GM06990 (cell line): Measurements from ENCODE around the gene PCLO.
"Not testable (repeated sequence)": the region's sequence is repeated elsewhere in the genome, so short reads cannot be mapped to it uniquely, and the experiment has no call there.

ENCODE experiments used
- DNase-seq: peaks from one replicate; pipeline ENCODE4 v3.0.0-alpha.2; 2011; ENCODE audit not compliant: insufficient read length; ENCODE audit errors: extremely low read depth
- H3K27me3 ChIP-seq: replicated peaks from 2 replicates; pipeline ENCODE4 v1.6.0; 2011; ENCODE audit warnings: low read length; ENCODE audit not compliant: control insufficient read depth, insufficient read depth
- H3K36me3 ChIP-seq: 2 replicates; pipeline ENCODE4 v1.5.1; 2011; ENCODE audit warnings: low read length; ENCODE audit not compliant: control insufficient read depth, insufficient read depth
- H3K4me3 ChIP-seq: replicated peaks from 2 replicates; pipeline ENCODE4 v1.5.1; 2011; ENCODE audit warnings: low read depth, mild to moderate bottlenecking, control low read depth, low read length
- TF ChIP-seq, protein P1 (sequence below): IDR thresholded peaks from 2 replicates; pipeline ENCODE4 v1.5.1; 2011; ENCODE audit warnings: low read length, control low read depth, mild to moderate bottlenecking, inconsistent platforms; ENCODE audit not compliant: insufficient read depth, poor library complexity, severe bottlenecking

Gene PCLO

DNA sequence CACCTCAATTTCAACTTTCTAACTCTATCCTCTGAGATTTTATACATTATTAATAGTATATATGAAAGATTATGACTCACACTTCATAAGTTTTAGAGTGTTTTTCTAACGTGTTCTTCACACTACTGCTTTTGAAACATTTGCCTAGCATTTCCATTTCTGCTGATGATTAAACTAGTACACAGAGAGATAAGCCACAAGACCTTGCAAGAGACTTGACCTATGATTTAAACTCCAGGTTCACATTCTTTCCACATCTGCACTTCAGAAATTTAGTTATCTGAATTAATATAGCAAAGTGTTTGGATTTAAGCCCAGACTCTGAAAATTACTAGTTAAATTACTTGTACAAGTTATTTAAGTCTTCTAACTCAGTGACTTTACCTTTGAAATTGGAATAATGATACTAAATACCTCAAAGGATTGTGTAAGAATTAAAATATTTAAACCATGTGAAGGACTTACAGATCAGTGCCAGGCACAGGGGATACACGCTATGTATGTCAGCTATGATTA is 66.6 kb downstream of the PCLO start:
- H3K27me3 ChIP-seq: no peaks in the 10 kb centered on the region
- DNase-seq: no peak
- no peak overlapping the region for H3K4me3 ChIP-seq
- no peaks in the 10 kb centered on the region for H3K36me3 ChIP-seq
- TF ChIP-seq, protein P1, sequence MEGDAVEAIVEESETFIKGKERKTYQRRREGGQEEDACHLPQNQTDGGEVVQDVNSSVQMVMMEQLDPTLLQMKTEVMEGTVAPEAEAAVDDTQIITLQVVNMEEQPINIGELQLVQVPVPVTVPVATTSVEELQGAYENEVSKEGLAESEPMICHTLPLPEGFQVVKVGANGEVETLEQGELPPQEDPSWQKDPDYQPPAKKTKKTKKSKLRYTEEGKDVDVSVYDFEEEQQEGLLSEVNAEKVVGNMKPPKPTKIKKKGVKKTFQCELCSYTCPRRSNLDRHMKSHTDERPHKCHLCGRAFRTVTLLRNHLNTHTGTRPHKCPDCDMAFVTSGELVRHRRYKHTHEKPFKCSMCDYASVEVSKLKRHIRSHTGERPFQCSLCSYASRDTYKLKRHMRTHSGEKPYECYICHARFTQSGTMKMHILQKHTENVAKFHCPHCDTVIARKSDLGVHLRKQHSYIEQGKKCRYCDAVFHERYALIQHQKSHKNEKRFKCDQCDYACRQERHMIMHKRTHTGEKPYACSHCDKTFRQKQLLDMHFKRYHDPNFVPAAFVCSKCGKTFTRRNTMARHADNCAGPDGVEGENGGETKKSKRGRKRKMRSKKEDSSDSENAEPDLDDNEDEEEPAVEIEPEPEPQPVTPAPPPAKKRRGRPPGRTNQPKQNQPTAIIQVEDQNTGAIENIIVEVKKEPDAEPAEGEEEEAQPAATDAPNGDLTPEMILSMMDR: no peak

DNA sequence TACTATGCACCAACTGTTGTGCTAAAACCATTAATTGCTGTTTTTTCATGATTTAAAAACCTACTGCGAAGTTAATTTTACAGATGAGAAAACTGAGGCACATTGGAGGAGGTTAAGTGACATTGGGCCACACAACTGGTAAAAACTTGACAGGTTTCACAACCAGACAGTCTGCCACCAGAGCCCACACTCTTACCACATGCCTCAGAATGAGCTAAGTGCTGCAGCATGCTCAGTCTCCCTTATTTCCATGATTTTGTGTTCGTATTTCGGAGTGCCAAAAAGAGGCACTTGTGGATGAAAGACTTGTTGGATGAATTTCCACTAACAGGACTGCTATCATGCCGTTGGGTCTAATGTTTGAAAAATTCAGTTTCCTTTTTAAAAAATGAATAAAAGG is 77.4 kb downstream of the PCLO start:
- TF ChIP-seq, protein P1: no peak
- no peak for DNase-seq

DNA sequence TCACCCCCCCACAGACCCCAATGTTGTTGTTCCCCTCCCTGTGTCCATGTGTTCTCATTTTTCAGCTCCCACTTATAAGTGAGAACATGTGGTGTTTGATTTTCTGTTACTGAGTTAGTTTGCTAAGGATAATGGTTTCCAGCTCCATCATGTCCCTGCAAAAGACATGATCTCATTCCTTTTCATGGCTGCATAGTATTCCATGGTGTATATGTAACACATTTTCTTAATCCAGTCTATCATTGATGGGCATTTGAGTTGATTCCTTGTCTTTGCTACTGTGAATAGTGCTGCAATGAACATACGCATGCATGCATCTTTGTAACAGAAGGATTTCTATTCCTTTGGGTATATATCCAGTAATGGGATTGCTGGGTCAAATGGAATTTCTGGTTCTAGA is 82.8 kb downstream of the PCLO start:
- H3K27me3 ChIP-seq, DNase-seq, H3K4me3 ChIP-seq, H3K36me3 ChIP-seq: not testable (repeated sequence)

More for the DNA sequence above, 77.4 kb downstream of the PCLO start:
- H3K36me3 ChIP-seq: no peaks in the 10 kb centered on the region
- no peaks in the 10 kb centered on the region for H3K27me3 ChIP-seq
- no peak overlapping the region for H3K4me3 ChIP-seq

DNA sequence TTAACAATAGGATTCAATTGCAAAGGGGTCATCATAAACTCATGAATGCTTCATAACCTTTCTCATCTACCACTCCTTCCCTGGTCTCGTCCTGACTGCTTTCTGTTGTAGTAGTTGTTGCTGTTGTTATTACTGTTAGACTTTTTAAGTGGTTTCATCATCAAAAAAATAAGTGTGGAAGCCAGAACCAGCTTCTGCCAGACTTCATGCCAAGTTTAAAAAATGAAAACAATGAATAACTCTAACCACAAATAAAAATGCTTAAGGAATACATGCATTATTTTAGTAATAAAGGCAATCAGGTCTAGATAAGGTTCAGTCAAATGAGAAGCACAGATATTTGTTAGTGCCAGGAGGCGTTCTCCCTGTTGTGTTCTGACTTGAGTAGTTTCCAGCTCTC is 85.4 kb downstream of the PCLO start:
- no peaks in the 10 kb centered on the region for H3K27me3 ChIP-seq
- DNase-seq: no peak
- H3K36me3 ChIP-seq: no peaks in the 10 kb centered on the region
- H3K4me3 ChIP-seq: no peak overlapping the region
- TF ChIP-seq, protein P1: no peak

DNA sequence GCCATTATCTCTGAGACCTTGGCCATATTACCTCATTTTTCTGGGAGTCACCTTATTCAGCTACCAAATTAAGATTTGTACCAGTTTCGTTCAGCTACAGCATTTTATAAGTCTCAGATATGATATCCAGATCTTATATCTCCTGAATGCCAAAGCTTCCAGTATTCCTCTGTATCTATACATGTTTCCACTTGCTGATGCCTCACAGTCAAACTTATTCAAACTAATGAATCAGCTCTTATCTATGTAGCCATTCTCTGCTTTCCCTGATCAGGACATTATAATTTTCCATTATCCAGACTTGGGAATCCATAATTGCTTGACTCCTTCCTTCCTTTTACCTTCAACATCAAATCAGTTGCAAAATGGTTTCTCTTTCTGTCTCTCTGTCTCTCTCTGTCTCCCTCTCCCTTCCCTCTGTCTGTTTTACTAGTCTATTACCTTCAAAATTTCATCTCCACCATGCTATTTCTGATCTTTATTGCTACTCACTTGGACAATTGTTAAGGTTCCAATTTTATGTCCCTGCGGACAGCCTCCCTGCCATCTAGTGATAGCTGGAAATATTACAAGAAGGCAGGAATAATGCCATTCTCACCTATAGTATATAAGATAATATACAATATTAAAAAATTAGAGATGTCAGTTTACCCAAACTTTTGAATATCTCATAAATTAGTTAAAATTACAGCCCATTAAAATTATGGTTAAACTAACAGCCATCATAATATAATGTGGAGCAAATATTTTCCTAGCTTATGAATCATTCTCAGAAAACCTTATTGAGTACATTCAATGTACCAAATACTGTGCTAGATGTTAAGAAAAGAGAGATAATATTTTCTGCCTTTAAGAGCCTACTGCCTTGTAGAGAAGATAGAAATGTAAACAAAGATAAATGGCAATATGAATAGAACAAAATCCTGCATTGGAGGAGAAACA is 89.8 kb downstream of the PCLO start:
- no peaks in the 10 kb centered on the region for H3K36me3 ChIP-seq
- no peak for DNase-seq
- H3K27me3 ChIP-seq: no peaks in the 10 kb centered on the region
- H3K4me3 ChIP-seq: no peak overlapping the region
- TF ChIP-seq, protein P1: no peak

DNA sequence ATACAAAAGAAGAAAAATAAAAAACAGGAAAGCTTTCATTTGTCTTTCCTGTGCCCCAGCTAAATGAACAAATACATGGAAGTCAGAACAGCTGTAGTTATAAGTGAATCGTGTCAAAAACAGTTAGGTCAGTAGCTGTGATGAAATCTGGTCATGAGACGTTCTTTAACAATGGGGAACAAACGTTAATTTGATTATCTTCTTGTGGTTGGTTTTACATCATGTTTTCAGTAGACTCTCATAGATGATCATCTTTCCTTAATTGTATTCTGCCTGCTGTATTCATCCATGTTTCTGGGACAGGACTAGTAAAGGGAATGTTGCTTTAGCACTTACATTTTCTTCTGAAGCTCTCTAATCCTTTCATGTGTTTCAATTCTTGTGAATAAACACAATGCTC is 97.0 kb downstream of the PCLO start:
- TF ChIP-seq, protein P1: no peak
- Histone ChIP-seq H3K36me3 (no peaks in the 10 kb centered on the region), H3K27me3 (no peaks in the 10 kb centered on the region), H3K4me3 (no peak overlapping the region)
- no peak for DNase-seq
